HepG2 (cell line): ENCODE results near the gene MTA3. TPM values are rescaled to one million over a fixed set of nuclear protein-coding genes. Genes with fewer than 3 reads are reported as not detected.

ENCODE experiments used
- ATAC-seq: fragments of 200-7000 bp; cut with Tn5 transposase; 3 replicates; pipeline ENCODE4 v1.9.1; 2020; ENCODE audit warnings: mild to moderate bottlenecking, moderate library complexity
- BruUV-seq: library from RNA; stranded (reverse); fragments of 400-500 nt; replicated peaks from 2 replicates; lab custom pipeline; 2021; lab: Mats Ljungman, UMichigan
- CTCF ChIA-PET: fragments of 300-600 bp; formaldehyde crosslinking; extraction: SDS; loops from one replicate; lab custom pipeline; 2021; ENCODE audit warnings: low total read pairs, inconsistent platforms, low intra/inter-chr PET ratio; lab: Yijun Ruan, JAX
- POLR2A ChIA-PET: fragments of 350-600 bp; sonication (Branson Sonifier 250); formaldehyde crosslinking; loops from one replicate; lab custom pipeline; 2020; ENCODE audit warnings: antibody characterized with exemption, inconsistent platforms; lab: Yijun Ruan, JAX
- DNase-seq: peaks from one replicate; pipeline ENCODE4 v3.0.0-alpha.2; 2015; ENCODE audit warnings: low spot score
- FAIRE-seq: peaks from 3 replicates; lab custom pipeline; 2011; peaks lifted over from hg19 to GRCh38; lab: Jason Lieb, UNC
- H2AFZ ChIP-seq: one replicate; pipeline ENCODE4 v1.6.1; 2011; ENCODE audit warnings: low read length, inconsistent platforms
- H3K27ac ChIP-seq: fragments of 300-600 bp; 3 replicates; pipeline ENCODE4 v1.8.0; 2011; ENCODE audit warnings: mixed run types, mild to moderate bottlenecking, mixed read lengths, low read length, inconsistent platforms; ENCODE audit not compliant: insufficient read depth; ENCODE audit errors: extremely low read length
- H3K27me3 ChIP-seq, 2 experiments: fragments of 200-600 bp in 1 of 2; 2 replicates in 1 of 2; 3 replicates in 1 of 2; pipeline versions ENCODE4 v1.6.0 to v1.8.0; 2011; ENCODE audit warnings: low read length in 2 of 2, mild to moderate bottlenecking in 2 of 2, moderate library complexity in 2 of 2, inconsistent platforms in 1 of 2; ENCODE audit not compliant: insufficient read depth in 2 of 2, control insufficient read depth in 1 of 2
- H3K36me3 ChIP-seq, 2 experiments: fragments of 200-600 bp in 1 of 2; replicated peaks in 1 of 2; 2 replicates in 1 of 2; 3 replicates in 1 of 2; pipeline versions ENCODE4 v1.5.1 to v1.8.0; 2011; ENCODE audit warnings: low read length in 2 of 2, inconsistent platforms in 1 of 2; ENCODE audit not compliant: insufficient read depth in 2 of 2, control insufficient read depth in 1 of 2
- H3K4me1 ChIP-seq: 2 replicates; pipeline ENCODE4 v1.5.1; 2012; ENCODE audit warnings: low read length, inconsistent platforms; ENCODE audit not compliant: insufficient read depth
- H3K4me2 ChIP-seq: 2 replicates; pipeline ENCODE4 v1.6.0; 2011; ENCODE audit warnings: low read depth, low read length, inconsistent platforms
- H3K4me3 ChIP-seq, 3 experiments: fragments of 200-600 bp in 1 of 3; sonication (generic), shearing (Covaris generic) in 1 of 3; replicated peaks in 1 of 3; 2 replicates each; pipeline ENCODE4 v1.5.1; 2011 to 2016; ENCODE audit warnings: low read length in 3 of 3, inconsistent platforms in 2 of 3, low read depth in 2 of 3, mild to moderate bottlenecking in 2 of 3, control low read depth in 1 of 3, mixed read lengths in 1 of 3; ENCODE audit not compliant: insufficient read depth in 1 of 3
- H3K79me2 ChIP-seq: one replicate; pipeline ENCODE4 v1.6.1; 2011; ENCODE audit warnings: low read length, inconsistent platforms; ENCODE audit not compliant: insufficient read depth
- H3K9ac ChIP-seq: 2 replicates; pipeline ENCODE4 v1.6.0; 2011; ENCODE audit warnings: mild to moderate bottlenecking, low read depth, low read length, inconsistent platforms; ENCODE audit not compliant: insufficient read depth
- H3K9me3 ChIP-seq: 2 replicates; pipeline ENCODE4 v1.5.1; 2012; ENCODE audit warnings: mild to moderate bottlenecking, low read length
- H4K20me1 ChIP-seq: 2 replicates; pipeline ENCODE4 v1.6.0; 2011; ENCODE audit warnings: inconsistent platforms, mild to moderate bottlenecking, low read length, moderate library complexity; ENCODE audit not compliant: insufficient read depth
- HNRNPLL ChIP-seq: fragments of 200-400 bp; formaldehyde crosslinking; IDR thresholded peaks from 2 replicates; pipeline ENCODE4 v1.6.1; 2017; ENCODE audit warnings: mild to moderate bottlenecking, low read depth, low read length; ENCODE audit not compliant: poor library complexity, severe bottlenecking
- POLR2AphosphoS5 ChIP-seq: IDR thresholded peaks from 2 replicates; pipeline ENCODE4 v1.6.1; 2012; ENCODE audit warnings: low read depth, low read length
- SETDB1 ChIP-seq: sonication (generic); formaldehyde crosslinking; IDR thresholded peaks from 2 replicates; pipeline ENCODE4 v1.5.1; 2020; ENCODE audit warnings: missing genetic modification reagents, mild to moderate bottlenecking, borderline replicate concordance
- SMYD3 ChIP-seq: sonication (generic); formaldehyde crosslinking; IDR thresholded peaks from 2 replicates; pipeline ENCODE4 v1.8.1; 2023; ENCODE audit warnings: mild to moderate bottlenecking, missing genetic modification reagents
- TAF1 ChIP-seq: sonication (generic); formaldehyde crosslinking; IDR thresholded peaks from 2 replicates; pipeline ENCODE4 v1.4.0; 2020; ENCODE audit warnings: missing genetic modification reagents
- THRA ChIP-seq: sonication (generic); formaldehyde crosslinking; IDR thresholded peaks from 2 replicates; pipeline ENCODE4 v1.4.0; 2020; ENCODE audit warnings: missing genetic modification reagents, borderline replicate concordance
- ZEB1 ChIP-seq: IDR thresholded peaks from 2 replicates; pipeline ENCODE4 v1.6.1; 2012; ENCODE audit warnings: mild to moderate bottlenecking, low read depth, inconsistent platforms; ENCODE audit not compliant: insufficient replicate concordance
- ZIK1 ChIP-seq: sonication (generic); formaldehyde crosslinking; IDR thresholded peaks from 2 replicates; pipeline ENCODE4 v1.5.0; 2020; ENCODE audit warnings: mild to moderate bottlenecking, low read depth, missing genetic modification reagents, borderline replicate concordance
- ZNF256 ChIP-seq: sonication (generic); formaldehyde crosslinking; conservative IDR thresholded peaks from 2 replicates; pipeline ENCODE4 v1.4.0; 2020; ENCODE audit warnings: missing genetic modification reagents
- ZNF513 ChIP-seq: sonication (generic); formaldehyde crosslinking; conservative IDR thresholded peaks from 2 replicates; pipeline ENCODE4 v1.5.0; 2020; ENCODE audit warnings: missing genetic modification reagents
- ZNF704 ChIP-seq: sonication (generic); formaldehyde crosslinking; IDR thresholded peaks from 2 replicates; pipeline ENCODE4 v1.8.1; 2023; ENCODE audit warnings: mild to moderate bottlenecking, inconsistent platforms, moderate library complexity, missing genetic modification reagents, borderline replicate concordance
- ZNF816 ChIP-seq: sonication (generic); formaldehyde crosslinking; IDR thresholded peaks from 2 replicates; pipeline ENCODE4 v1.8.0; 2022; ENCODE audit warnings: missing genetic modification reagents, mild to moderate bottlenecking, borderline replicate concordance
- WGBS: methylation state at CpG from one replicate; pipeline ENCODE4 v1.1.6; 2017; ENCODE audit warnings: low lambda C conversion rate; 5-methylcytosine and 5-hydroxymethylcytosine counted together
- in situ Hi-C: cut with HindIII; loops from 2 replicates; pipeline ENCODE4 v1.10.0; 2017; ENCODE audit warnings: low pct_unique_long_range_greater_than_20kb; ENCODE audit not compliant: extremely low pct_ligation_motif_present
- intact Hi-C: fragments of 100-400 bp; cut with micrococcal nuclease; formaldehyde crosslinking; loops from one replicate; pipeline ENCODE4 v1.10.0; 2022; ENCODE audit not compliant: unreplicated experiment
- polyA plus RNA-seq, 8 experiments: library from polyadenylated mRNA; depleted of rRNA in 3 of 8; stranded (reverse) in 7 of 8; unstranded in 1 of 8; fragments of >200 nt; fragmentation: Illumina TruSeq in 4 of 8; extraction: Trizol in 4 of 8; gene quantifications; 2 replicates each; pipeline versions ENCODE4 v1.2.1 to v1.2.3, GENCODE V29; 2011 to 2016; ENCODE audit warnings: low read depth in 4 of 8, missing spikeins in 1 of 8, mixed read lengths in 1 of 8; ENCODE audit not compliant: insufficient read depth in 1 of 8
- total RNA-seq, 5 experiments: library from RNA; depleted of rRNA; stranded (reverse); fragments of >200 nt; fragmentation: Illumina TruSeq; extraction: Trizol; gene quantifications; 2 replicates each; pipeline ENCODE4 v1.2.3, GENCODE V29; 2016; ENCODE audit warnings: low read depth in 1 of 5
- TF ChIP-seq, protein P1 (sequence below): sonication (generic); formaldehyde crosslinking; IDR thresholded peaks from 2 replicates; pipeline ENCODE4 v1.4.0; 2020; ENCODE audit warnings: mild to moderate bottlenecking, missing genetic modification reagents
- TF ChIP-seq, protein P2 (sequence below): sonication (generic); formaldehyde crosslinking; IDR thresholded peaks from 2 replicates; pipeline ENCODE4 v1.8.0; 2022; ENCODE audit warnings: missing genetic modification reagents, mild to moderate bottlenecking, moderate library complexity, borderline replicate concordance
- TF ChIP-seq, protein P3 (sequence below): sonication (generic); formaldehyde crosslinking; conservative IDR thresholded peaks from 2 replicates; pipeline ENCODE4 v1.4.0; 2020; ENCODE audit warnings: missing genetic modification reagents

The MTA3 gene
- total and polyA plus RNA-seq, 2 of the 13 experiments (the other 11 are each of a cell fraction or from before 2014, with no cell fraction given): 48.8 to 77.8 TPM

DNA sequence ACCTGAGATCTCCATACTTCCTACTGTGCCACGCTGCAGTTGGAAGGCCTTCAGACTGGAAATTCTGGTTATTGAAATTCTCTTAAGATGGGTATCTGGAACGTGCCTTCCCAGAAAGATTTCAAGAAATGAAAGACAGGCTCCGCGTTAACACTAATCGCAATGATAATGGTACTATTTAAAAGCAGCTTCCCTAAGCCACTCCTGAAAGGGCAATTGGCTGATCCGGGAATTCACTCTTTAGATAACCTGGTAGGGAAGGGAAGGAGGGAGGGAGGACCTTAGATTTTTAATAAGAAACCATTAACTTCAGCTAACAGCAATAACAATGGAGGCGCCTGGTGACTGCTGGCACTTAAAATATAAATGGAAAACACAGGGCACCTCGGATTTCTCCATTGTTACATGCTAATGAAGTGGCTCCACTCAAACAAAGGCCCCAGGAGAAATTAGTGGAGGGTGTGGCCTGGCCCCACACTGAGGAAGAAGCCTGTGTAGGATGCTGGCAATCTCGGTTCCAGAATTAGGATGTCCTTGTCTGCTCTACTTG, 22.5 kb upstream of the MTA3 start:
- H3K4me2 ChIP-seq: no peak overlapping the region
- CTCF ChIA-PET: no interaction called here
- in situ Hi-C loops: no loop called here
- H3K79me2 ChIP-seq: no peaks in the 10 kb centered on the region
- H3K4me1 ChIP-seq: peaks cover 21% of the 10 kb centered on the region
- H3K27ac ChIP-seq: no peak overlapping the region
- no peak overlapping the region for H3K9ac ChIP-seq
- ATAC-seq (no peak), DNase-seq (no peak), FAIRE-seq (peak; percentile 18)
- no TSS peak for BruUV-seq
- POLR2A ChIA-PET: no interaction called here
- whole genome bisulfite sequencing: 90% methylated on average over 9 of the region's 9 CpGs
- H3K27me3 ChIP-seq: no peaks in the 10 kb centered on the region
- no peaks in the 10 kb centered on the region for H4K20me1 ChIP-seq
- H3K9me3 ChIP-seq: no peaks in the 10 kb centered on the region
- H2AFZ ChIP-seq: no peak overlapping the region
- no peak overlapping the region for H3K4me3 ChIP-seq
- H3K36me3 ChIP-seq: no peaks in the 10 kb centered on the region
- intact Hi-C loops: no loop called here
- TF ChIP-seq THRA (no peak), ZEB1 (no peak), ZIK1 (CRISPR knock-in tag) (no peak), ZNF816 (CRISPR knock-in tag) (no peak), HNRNPLL (no peak), POLR2AphosphoS5 (no peak), SMYD3 (no peak), ZNF704 (CRISPR knock-in tag) (no peak), ZNF256 (CRISPR knock-in tag) (no peak), ZNF513 (CRISPR knock-in tag) (no peak), TAF1 (no peak), SETDB1 (CRISPR knock-in tag) (no peak)
- TF ChIP-seq, protein P1, sequence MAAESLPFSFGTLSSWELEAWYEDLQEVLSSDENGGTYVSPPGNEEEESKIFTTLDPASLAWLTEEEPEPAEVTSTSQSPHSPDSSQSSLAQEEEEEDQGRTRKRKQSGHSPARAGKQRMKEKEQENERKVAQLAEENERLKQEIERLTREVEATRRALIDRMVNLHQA (CRISPR knock-in tag): no peak
- TF ChIP-seq, protein P2, sequence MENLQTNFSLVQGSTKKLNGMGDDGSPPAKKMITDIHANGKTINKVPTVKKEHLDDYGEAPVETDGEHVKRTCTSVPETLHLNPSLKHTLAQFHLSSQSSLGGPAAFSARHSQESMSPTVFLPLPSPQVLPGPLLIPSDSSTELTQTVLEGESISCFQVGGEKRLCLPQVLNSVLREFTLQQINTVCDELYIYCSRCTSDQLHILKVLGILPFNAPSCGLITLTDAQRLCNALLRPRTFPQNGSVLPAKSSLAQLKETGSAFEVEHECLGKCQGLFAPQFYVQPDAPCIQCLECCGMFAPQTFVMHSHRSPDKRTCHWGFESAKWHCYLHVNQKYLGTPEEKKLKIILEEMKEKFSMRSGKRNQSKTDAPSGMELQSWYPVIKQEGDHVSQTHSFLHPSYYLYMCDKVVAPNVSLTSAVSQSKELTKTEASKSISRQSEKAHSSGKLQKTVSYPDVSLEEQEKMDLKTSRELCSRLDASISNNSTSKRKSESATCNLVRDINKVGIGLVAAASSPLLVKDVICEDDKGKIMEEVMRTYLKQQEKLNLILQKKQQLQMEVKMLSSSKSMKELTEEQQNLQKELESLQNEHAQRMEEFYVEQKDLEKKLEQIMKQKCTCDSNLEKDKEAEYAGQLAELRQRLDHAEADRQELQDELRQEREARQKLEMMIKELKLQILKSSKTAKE (CRISPR knock-in tag): no peak
- TF ChIP-seq, protein P3, sequence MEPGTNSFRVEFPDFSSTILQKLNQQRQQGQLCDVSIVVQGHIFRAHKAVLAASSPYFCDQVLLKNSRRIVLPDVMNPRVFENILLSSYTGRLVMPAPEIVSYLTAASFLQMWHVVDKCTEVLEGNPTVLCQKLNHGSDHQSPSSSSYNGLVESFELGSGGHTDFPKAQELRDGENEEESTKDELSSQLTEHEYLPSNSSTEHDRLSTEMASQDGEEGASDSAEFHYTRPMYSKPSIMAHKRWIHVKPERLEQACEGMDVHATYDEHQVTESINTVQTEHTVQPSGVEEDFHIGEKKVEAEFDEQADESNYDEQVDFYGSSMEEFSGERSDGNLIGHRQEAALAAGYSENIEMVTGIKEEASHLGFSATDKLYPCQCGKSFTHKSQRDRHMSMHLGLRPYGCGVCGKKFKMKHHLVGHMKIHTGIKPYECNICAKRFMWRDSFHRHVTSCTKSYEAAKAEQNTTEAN (CRISPR knock-in tag): no peak
